IMR-90 (cell line): ENCODE measurements around the gene ADAMTS13. TPM values are rescaled to one million over a fixed set of nuclear protein-coding genes. Genes with fewer than 3 reads are reported as not detected.

Experiments used
- ATAC-seq: fragments of 200-7000 bp; cut with Tn5 transposase; 2 replicates; pipeline ENCODE4 v1.9.1; 2020; ENCODE audit warnings: low read depth, mild to moderate bottlenecking, moderate library complexity
- BruUV-seq: library from RNA; stranded (reverse); fragments of 400-500 nt; replicated peaks from 2 replicates; lab custom pipeline; 2021; lab: Mats Ljungman, UMichigan
- CTCF ChIA-PET: fragments of 300-600 bp; formaldehyde crosslinking; extraction: SDS; loops from one replicate; lab custom pipeline; 2021; ENCODE audit warnings: antibody characterized with exemption; lab: Yijun Ruan, JAX
- POLR2A ChIA-PET: fragments of 300-600 bp; sonication (Branson Sonifier 250); formaldehyde crosslinking; loops from one replicate; lab custom pipeline; 2022; ENCODE audit warnings: antibody characterized with exemption; ENCODE audit not compliant: unreplicated experiment; lab: Charles Lee
- DNase-seq: peaks from one replicate; pipeline ENCODE4 v3.0.0; 2013
- H2AFZ ChIP-seq: replicated peaks from 2 replicates; pipeline ENCODE3; 2013; ENCODE audit warnings: low read length, mild to moderate bottlenecking; ENCODE audit not compliant: poor library complexity
- H2AK5ac ChIP-seq: 2 replicates; pipeline ENCODE4 v1.6.1; 2013; ENCODE audit warnings: low read depth, low read length, inconsistent platforms
- H2AK9ac ChIP-seq: replicated peaks from 2 replicates; pipeline ENCODE3; 2013; ENCODE audit warnings: mild to moderate bottlenecking, low read depth, low read length, moderate library complexity; ENCODE audit not compliant: poor library complexity
- H2BK120ac ChIP-seq: 2 replicates; pipeline ENCODE4 v1.6.1; 2013; ENCODE audit warnings: low read depth, low read length, inconsistent platforms
- H2BK15ac ChIP-seq: 3 replicates; pipeline ENCODE4 v1.6.1; 2013; ENCODE audit warnings: low read depth, low read length, inconsistent platforms
- H2BK20ac ChIP-seq: 2 replicates; pipeline ENCODE4 v1.6.1; 2013; ENCODE audit warnings: low read depth, mild to moderate bottlenecking, inconsistent platforms, low read length, moderate library complexity
- H2BK5ac ChIP-seq: 2 replicates; pipeline ENCODE4 v1.6.1; 2013; ENCODE audit warnings: mild to moderate bottlenecking, low read depth, low read length, inconsistent platforms; ENCODE audit not compliant: poor library complexity, severe bottlenecking
- H3K14ac ChIP-seq: replicated peaks from 2 replicates; pipeline ENCODE4 v1.6.1; 2013; ENCODE audit warnings: low read depth, low read length, inconsistent platforms
- H3K18ac ChIP-seq: 2 replicates; pipeline ENCODE4 v1.6.1; 2013; ENCODE audit warnings: low read depth, low read length, control low read depth
- H3K23ac ChIP-seq: 2 replicates; pipeline ENCODE4 v1.6.1; 2013; ENCODE audit warnings: low read depth, low read length, inconsistent platforms
- H3K27ac ChIP-seq: 2 replicates; pipeline ENCODE4 v1.5.1; 2013; ENCODE audit warnings: mild to moderate bottlenecking, control low read depth, low read length; ENCODE audit not compliant: insufficient read depth
- H3K27me3 ChIP-seq: 2 replicates; pipeline ENCODE4 v1.6.1; 2013; ENCODE audit warnings: low read length; ENCODE audit not compliant: control insufficient read depth, insufficient read depth
- H3K36me3 ChIP-seq: 2 replicates; pipeline ENCODE4 v1.6.1; 2013; ENCODE audit warnings: low read length, mixed read lengths; ENCODE audit not compliant: control insufficient read depth, insufficient read depth
- H3K4ac ChIP-seq: 2 replicates; pipeline ENCODE4 v1.6.1; 2013; ENCODE audit warnings: low read depth, low read length, inconsistent platforms
- H3K4me1 ChIP-seq: 2 replicates; pipeline ENCODE4 v1.6.1; 2013; ENCODE audit warnings: low read length, mixed read lengths; ENCODE audit not compliant: control insufficient read depth, insufficient read depth
- H3K4me2 ChIP-seq: 2 replicates; pipeline ENCODE4 v1.6.1; 2013; ENCODE audit warnings: low read depth, mild to moderate bottlenecking, control low read depth, low read length, moderate library complexity
- H3K4me3 ChIP-seq: 2 replicates; pipeline ENCODE4 v1.5.1; 2013; ENCODE audit warnings: low read depth, mild to moderate bottlenecking, control low read depth, low read length, moderate library complexity; ENCODE audit not compliant: insufficient read depth
- H3K56ac ChIP-seq: 2 replicates; pipeline ENCODE4 v1.6.1; 2013; ENCODE audit warnings: low read length, inconsistent platforms; ENCODE audit not compliant: insufficient read depth; ENCODE audit errors: extremely low read depth
- H3K79me1 ChIP-seq, 2 experiments: 2 replicates each; pipeline ENCODE4 v1.6.1; 2013; ENCODE audit warnings: low read length in 2 of 2, inconsistent platforms in 1 of 2, low read depth in 1 of 2
- H3K9ac ChIP-seq: 2 replicates; pipeline ENCODE4 v1.6.1; 2013; ENCODE audit warnings: low read depth, low read length, control low read depth
- H3K9me1 ChIP-seq: 2 replicates; pipeline ENCODE4 v1.6.1; 2013; ENCODE audit warnings: low read length, inconsistent platforms; ENCODE audit not compliant: insufficient read depth
- H3K9me3 ChIP-seq: 2 replicates; pipeline ENCODE4 v1.6.1; 2013; ENCODE audit warnings: low read length; ENCODE audit not compliant: control insufficient read depth, insufficient read depth
- H4K20me1 ChIP-seq: 2 replicates; pipeline ENCODE4 v1.6.1; 2013; ENCODE audit warnings: low read length, inconsistent platforms; ENCODE audit not compliant: insufficient read depth
- H4K5ac ChIP-seq: 2 replicates; pipeline ENCODE4 v1.6.1; 2013; ENCODE audit warnings: mild to moderate bottlenecking, low read depth, low read length, control low read depth
- H4K8ac ChIP-seq, 2 experiments: 2 replicates each; pipeline ENCODE4 v1.6.1; 2013; ENCODE audit warnings: low read depth in 2 of 2, low read length in 2 of 2, control low read depth in 1 of 2, inconsistent platforms in 1 of 2
- H4K91ac ChIP-seq: 2 replicates; pipeline ENCODE4 v1.6.1; 2013; ENCODE audit warnings: low read depth, low read length, inconsistent platforms; ENCODE audit not compliant: insufficient read depth
- BHLHE40 ChIP-seq: fragments of 150-350 bp; IDR thresholded peaks from 2 replicates; pipeline ENCODE4 v1.6.1; 2016; ENCODE audit warnings: mild to moderate bottlenecking, low read depth, low read length
- CHD1 ChIP-seq: IDR thresholded peaks from 2 replicates; pipeline ENCODE4 v1.6.1; 2012; ENCODE audit warnings: low read depth, low read length, improper control_type of control experiment
- MAFK ChIP-seq: IDR thresholded peaks from 2 replicates; pipeline ENCODE4 v1.6.1; 2012; ENCODE audit warnings: low read depth, low read length, improper control_type of control experiment
- MAZ ChIP-seq: IDR thresholded peaks from 2 replicates; pipeline ENCODE4 v1.6.1; 2012; ENCODE audit warnings: low read depth, mild to moderate bottlenecking, low read length, improper control_type of control experiment, moderate library complexity, borderline replicate concordance
- POLR2A ChIP-seq: IDR thresholded peaks from 2 replicates; pipeline ENCODE4 v1.6.1; 2012; ENCODE audit warnings: mild to moderate bottlenecking, low read depth, low read length
- RAD21 ChIP-seq: IDR thresholded peaks from 2 replicates; pipeline ENCODE4 v1.6.1; 2012; ENCODE audit warnings: low read length, improper control_type of control experiment
- RCOR1 ChIP-seq: IDR thresholded peaks from 2 replicates; pipeline ENCODE4 v1.6.1; 2012; ENCODE audit warnings: mild to moderate bottlenecking, low read length, improper control_type of control experiment; ENCODE audit not compliant: insufficient replicate concordance
- WGBS, 2 experiments: methylation state at CpG; one replicate each; pipeline versions ENCODE4 v1.1.5 to v1.1.7; 2013; ENCODE audit warnings: missing lambda C conversion rate in 2 of 2; ENCODE audit not compliant: insufficient read length in 1 of 2; ENCODE audit errors: extremely low coverage in 2 of 2; 5-methylcytosine and 5-hydroxymethylcytosine counted together
- dilution Hi-C: fragments of 300-500 bp; cut with HindIII; formaldehyde crosslinking; loops from one replicate; pipeline ENCODE4 v1.14.3; 2018; ENCODE audit warnings: low sequenced_read_pairs; ENCODE audit not compliant: unreplicated experiment
- in situ Hi-C: fragments of 300-500 bp; cut with MboI; formaldehyde crosslinking; loops from 3 replicates; pipeline ENCODE4 v1.14.3; 2019; ENCODE audit warnings: low sequenced_read_pairs, inconsistent platforms, mixed read lengths
- intact Hi-C: fragments of 100-400 bp; cut with micrococcal nuclease; formaldehyde crosslinking; loops from 2 replicates; pipeline ENCODE4 v1.10.0; 2022
- polyA plus RNA-seq, 3 experiments: library from polyadenylated mRNA; depleted of rRNA; stranded (reverse); fragments of >200 nt; gene quantifications; 2 replicates each; pipeline ENCODE4 v1.2.3, GENCODE V29; 2012; ENCODE audit warnings: low replicate concordance in 1 of 3
- total RNA-seq: library from RNA; depleted of rRNA; stranded (reverse); fragments of >200 nt; gene quantifications from 2 replicates; pipeline ENCODE4 v1.2.3, GENCODE V29; 2012
- TF ChIP-seq, protein P1 (sequence below): fragments of 150-350 bp; IDR thresholded peaks from 2 replicates; pipeline ENCODE4 v1.6.1; 2017; ENCODE audit warnings: mild to moderate bottlenecking, antibody characterized with exemption, low read length, low read depth

Gene ADAMTS13
- total and polyA plus RNA-seq, 2 of the 4 experiments (the other 2 are of a cell fraction) = 0.18 to 2.8 TPM

DNA sequence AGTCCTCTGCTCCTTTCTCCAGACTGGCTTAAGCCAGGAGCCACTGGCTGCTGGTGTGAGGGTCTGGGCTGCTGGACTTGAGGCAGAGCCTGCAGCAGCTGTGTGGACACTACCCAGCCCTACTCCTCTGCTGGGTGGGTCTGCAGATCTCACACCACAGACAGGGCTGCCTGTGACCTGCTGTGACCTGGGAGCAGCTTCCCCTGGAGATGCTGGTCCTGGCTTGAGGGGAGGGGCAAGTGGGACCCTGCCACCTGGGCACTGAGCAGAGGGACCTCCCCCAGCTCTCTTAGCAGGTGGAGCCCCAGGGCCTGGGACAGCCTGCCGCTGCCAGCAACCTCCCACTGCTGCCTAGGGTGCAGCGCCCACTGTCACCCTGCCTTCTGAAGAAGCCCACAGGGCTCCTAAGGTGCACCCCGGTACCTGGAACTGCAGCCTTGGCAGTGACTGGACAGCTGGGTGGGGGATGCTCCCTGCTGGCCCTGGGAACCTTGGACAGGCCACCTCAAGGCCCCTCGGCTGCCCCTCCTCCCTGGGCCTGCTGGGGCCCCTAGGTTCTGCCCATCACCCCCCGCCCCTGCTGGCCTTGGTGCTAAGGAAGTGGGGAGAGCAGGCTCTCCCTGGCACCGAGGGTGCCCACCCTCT lies 46.7 kb downstream of the ADAMTS13 start:
- DNase-seq (no peak), ATAC-seq (no peak)
- no peak overlapping the region for H2AFZ ChIP-seq
- TF ChIP-seq RAD21 = no peak
- TF ChIP-seq POLR2A = no peak
- no peak for TF ChIP-seq MAFK
- TF ChIP-seq MAZ = no peak
- no peak for TF ChIP-seq RCOR1
- TF ChIP-seq, protein P1, sequence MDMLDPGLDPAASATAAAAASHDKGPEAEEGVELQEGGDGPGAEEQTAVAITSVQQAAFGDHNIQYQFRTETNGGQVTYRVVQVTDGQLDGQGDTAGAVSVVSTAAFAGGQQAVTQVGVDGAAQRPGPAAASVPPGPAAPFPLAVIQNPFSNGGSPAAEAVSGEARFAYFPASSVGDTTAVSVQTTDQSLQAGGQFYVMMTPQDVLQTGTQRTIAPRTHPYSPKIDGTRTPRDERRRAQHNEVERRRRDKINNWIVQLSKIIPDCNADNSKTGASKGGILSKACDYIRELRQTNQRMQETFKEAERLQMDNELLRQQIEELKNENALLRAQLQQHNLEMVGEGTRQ = no peak
- no peak for TF ChIP-seq BHLHE40
- no peak for TF ChIP-seq CHD1
- no peak overlapping the region for H3K4ac ChIP-seq
- no peaks in the 10 kb centered on the region for H3K9me3 ChIP-seq
- H3K14ac ChIP-seq = no peak overlapping the region
- H2AK9ac ChIP-seq = no peak overlapping the region
- H3K9ac ChIP-seq = no peak overlapping the region
- no peaks in the 10 kb centered on the region; a peak in 1 of 4 replicates for H3K79me1 ChIP-seq
- H3K4me3 ChIP-seq = no peak overlapping the region
- in situ Hi-C loops (no loop called here), dilution Hi-C loops (no loop called here), intact Hi-C loops (no loop called here)
- no peak overlapping the region for H2BK120ac ChIP-seq
- no peaks in the 10 kb centered on the region for H3K4me1 ChIP-seq
- H4K91ac ChIP-seq = no peak overlapping the region
- no peak overlapping the region for H2BK5ac ChIP-seq
- no peak overlapping the region for H2AK5ac ChIP-seq
- H3K36me3 ChIP-seq = peaks cover 9% of the 10 kb centered on the region
- ChIA-PET CTCF (interaction anchor here (1.0 kb wide), 1 partner anchor 18 kb away, joined by 3 read pairs; no protein-coding TSS in a partner anchor), POLR2A (no interaction called here)
- no peak overlapping the region for H4K5ac ChIP-seq
- no peaks in the 10 kb centered on the region for H3K9me1 ChIP-seq
- no peak overlapping the region for H3K56ac ChIP-seq
- no peak overlapping the region for H3K18ac ChIP-seq
- no peaks in the 10 kb centered on the region for H4K20me1 ChIP-seq
- H3K27ac ChIP-seq = no peak overlapping the region
- WGBS, 2 experiments = 100% methylated on average over 2 of the region's 6 CpGs; no CpG with 5 or more reads in 1 of the 2 experiments
- no peak overlapping the region for H3K23ac ChIP-seq
- no peak overlapping the region for H2BK15ac ChIP-seq
- H4K8ac ChIP-seq = no peak overlapping the region
- no peak overlapping the region for H3K4me2 ChIP-seq
- no peaks in the 10 kb centered on the region for H3K27me3 ChIP-seq
- no TSS peak for BruUV-seq
- no peak overlapping the region for H2BK20ac ChIP-seq
